Lung microvascular endothelial cell (primary cell): Measurements from ENCODE around the gene NSG1. TPM values are rescaled to one million over a fixed set of nuclear protein-coding genes. Genes with fewer than 3 reads are reported as not detected.
A peak's percentile ranks its signal among the peaks of the same experiment; 100 is the strongest.

Experiments
- DNase-seq, 2 donors: peaks; one replicate each; pipeline versions ENCODE4 v3.0.0 to v3.0.0-alpha.2; 2010; ENCODE audit warnings: low read depth in 2 of 2
- total RNA-seq: library from RNA; depleted of rRNA; stranded (reverse); fragments of >200 nt; gene quantifications from 2 replicates; pipeline ENCODE4 v1.2.1, GENCODE V29; 2014

Gene NSG1
- total RNA-seq, 1 donor from 2014 or later: not detected

- no peak for DNase-seq
These were observed 17.9 kb upstream of the NSG1 start for GRCh38 chr4:4368809-4369580.

- no peak for DNase-seq
These were observed 12.4 kb upstream of the NSG1 start for GRCh38 chr4:4374388-4375098.

GRCh38 chr4:4376074-4376473 lies 10.8 kb upstream of the NSG1 start:
- DNase-seq: no peak

- DNase-seq: no peak
These were observed 9.7 kb upstream of the NSG1 start for GRCh38 chr4:4377191-4377590.

- DNase-seq: no peak
These were observed 9.0 kb upstream of the NSG1 start for GRCh38 chr4:4377732-4378460.

- no peak for DNase-seq
These were observed 7.3 kb upstream of the NSG1 start for GRCh38 chr4:4379540-4380087.

- no peak for DNase-seq
These were observed 3.8 kb upstream of the NSG1 start for GRCh38 chr4:4383085-4383484.

GRCh38 chr4:4384837-4385236 lies 2.1 kb upstream of the NSG1 start:
- peak; percentile 12 to 67 for DNase-seq

GRCh38 chr4:4385729-4386295 lies 1.1 kb upstream of the NSG1 start:
- DNase-seq: no peak

- DNase-seq: no peak
These were observed 586 bp upstream of the NSG1 start for GRCh38 chr4:4386296-4386735.

GRCh38 chr4:4387531-4388310 lies 819 bp downstream of the NSG1 start:
- no peak for DNase-seq

- DNase-seq: peak; percentile 31 to 43
These were observed 1.4 kb downstream of the NSG1 start for GRCh38 chr4:4388311-4388790.

- no peak for DNase-seq
These were observed 2.1 kb downstream of the NSG1 start for GRCh38 chr4:4388836-4389575.

- no peak for DNase-seq
These were observed 3.1 kb downstream of the NSG1 start for GRCh38 chr4:4390046-4390445.

- DNase-seq: no peak
These were observed 3.8 kb downstream of the NSG1 start for GRCh38 chr4:4390515-4391240.

- peak in 1 of 2 donors; percentile 20 for DNase-seq
These were observed 5.0 kb downstream of the NSG1 start for GRCh38 chr4:4391866-4392265.

- no peak for DNase-seq
These were observed 5.7 kb downstream of the NSG1 start for GRCh38 chr4:4392501-4393183.

- DNase-seq: peak in 1 of 2 donors; percentile 76
These were observed 7.7 kb downstream of the NSG1 start for GRCh38 chr4:4394644-4395043.

GRCh38 chr4:4395371-4395770 lies 8.5 kb downstream of the NSG1 start:
- no peak for DNase-seq
